Measurements from ENCODE around the gene GMDS.

GMDS gene

GRCh38 chr6:1604158-1605003, 641.0 kb downstream of the GMDS start:
- DNase-seq (ENCODE audit: low read depth in 2 of 2) = peak; percentile 39 to 51

GRCh38 chr6:1603708-1604107, 641.7 kb downstream of the GMDS start:
- DNase-seq (ENCODE audit: low read depth in 2 of 2) = no peak

- DNase-seq (ENCODE audit: low read depth in 2 of 2) = no peak
These were observed 643.2 kb downstream of the GMDS start for GRCh38 chr6:1602049-1602713.

GRCh38 chr6:1601158-1602048, 644.0 kb downstream of the GMDS start:
- no peak for DNase-seq (ENCODE audit: low read depth in 2 of 2)

GRCh38 chr6:1600764-1601157, 644.6 kb downstream of the GMDS start:
- DNase-seq (ENCODE audit: low read depth in 2 of 2) = no peak

GRCh38 chr6:1600063-1600763, 645.2 kb downstream of the GMDS start:
- DNase-seq (ENCODE audit: low read depth in 2 of 2) = no peak

GRCh38 chr6:1599469-1599868, 645.9 kb downstream of the GMDS start:
- DNase-seq (ENCODE audit: low read depth in 2 of 2) = no peak

- no peak for DNase-seq (ENCODE audit: low read depth in 2 of 2)
These were observed 646.5 kb downstream of the GMDS start for GRCh38 chr6:1598886-1599285.

- DNase-seq (ENCODE audit: low read depth in 2 of 2) = no peak
These were observed 647.0 kb downstream of the GMDS start for GRCh38 chr6:1598433-1598832.

GRCh38 chr6:1597924-1598323, 647.5 kb downstream of the GMDS start:
- no peak for DNase-seq (ENCODE audit: low read depth in 2 of 2)

GRCh38 chr6:1597121-1597744, 648.2 kb downstream of the GMDS start:
- no peak for DNase-seq (ENCODE audit: low read depth in 2 of 2)

- peak in 1 of 2 donors; percentile 32 for DNase-seq (ENCODE audit: low read depth in 2 of 2)
These were observed 649.1 kb downstream of the GMDS start for GRCh38 chr6:1596088-1596852.

- no peak for DNase-seq (ENCODE audit: low read depth in 2 of 2)
These were observed 649.9 kb downstream of the GMDS start for GRCh38 chr6:1595271-1596087.

- DNase-seq (ENCODE audit: low read depth in 2 of 2) = no peak
These were observed 650.8 kb downstream of the GMDS start for GRCh38 chr6:1594445-1595200.

GRCh38 chr6:1593958-1594314, 651.5 kb downstream of the GMDS start:
- DNase-seq (ENCODE audit: low read depth in 2 of 2) = no peak

GRCh38 chr6:1593286-1593957, 652.0 kb downstream of the GMDS start:
- no peak for DNase-seq (ENCODE audit: low read depth in 2 of 2)

- no peak for DNase-seq (ENCODE audit: low read depth in 2 of 2)
These were observed 652.6 kb downstream of the GMDS start for GRCh38 chr6:1592852-1593251.

GRCh38 chr6:1591926-1592325, 653.5 kb downstream of the GMDS start:
- DNase-seq (ENCODE audit: low read depth in 2 of 2) = no peak

All from stimulated activated CD8-positive, alpha-beta memory T cell treated with anti-CD3 and anti-CD28 coated beads, Interleukin-15, amount 100 ng/mL, for 48 hours (primary cell).